ENCODE results near the gene CEBPG.
A peak's percentile ranks its signal among the peaks of the same experiment; 100 is the strongest.

The CEBPG gene

DNA sequence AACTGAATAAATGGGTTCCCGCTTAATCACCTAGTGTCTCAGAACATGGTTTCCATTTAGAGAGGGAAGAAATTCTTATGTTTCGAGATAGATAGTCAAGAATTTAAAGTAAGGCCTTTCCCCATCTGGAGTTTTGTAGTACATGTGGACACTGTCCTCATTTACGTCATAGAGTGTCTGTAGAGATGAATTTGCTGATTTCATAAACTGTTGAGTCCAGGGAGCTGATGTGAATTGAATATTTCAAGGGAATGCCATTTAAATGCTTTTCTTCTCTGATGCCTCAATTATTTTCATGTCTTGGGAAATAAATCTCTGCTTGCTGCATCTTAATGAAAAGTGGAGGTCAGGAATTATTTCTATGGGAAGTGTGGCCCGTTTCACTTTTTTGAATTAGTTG is 9.5 kb downstream of the CEBPG start:
- no peak for DNase-seq

DNA sequence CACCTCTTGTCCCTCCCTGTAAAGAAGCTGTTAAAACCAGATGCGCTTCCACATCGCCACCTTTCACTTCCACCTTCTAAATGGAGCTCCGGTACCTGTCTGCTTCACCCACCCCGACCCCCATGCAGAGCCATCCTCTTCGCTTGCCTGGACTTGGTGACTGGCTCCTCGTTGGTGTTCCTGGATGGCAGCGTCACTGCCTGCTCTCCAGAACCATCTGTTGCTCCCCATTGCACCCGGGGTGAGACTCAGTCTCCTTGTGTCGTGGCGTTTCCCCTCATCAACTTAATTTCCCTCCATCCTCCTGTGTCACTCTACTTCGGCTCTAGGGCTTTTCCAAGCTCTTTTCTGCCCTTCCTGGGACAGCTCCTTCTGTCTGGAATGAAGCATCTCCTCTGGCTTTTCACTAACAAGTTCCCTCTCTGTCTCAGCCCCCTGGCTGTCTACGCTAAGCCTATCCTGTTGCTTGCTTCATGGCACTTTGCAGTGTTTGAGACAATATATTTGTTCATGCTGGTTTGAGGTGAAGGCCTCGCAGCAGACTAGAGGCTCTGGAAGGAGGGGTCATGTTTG is 10.3 kb downstream of the CEBPG start:
- DNase-seq, result peak; percentile 33

DNA sequence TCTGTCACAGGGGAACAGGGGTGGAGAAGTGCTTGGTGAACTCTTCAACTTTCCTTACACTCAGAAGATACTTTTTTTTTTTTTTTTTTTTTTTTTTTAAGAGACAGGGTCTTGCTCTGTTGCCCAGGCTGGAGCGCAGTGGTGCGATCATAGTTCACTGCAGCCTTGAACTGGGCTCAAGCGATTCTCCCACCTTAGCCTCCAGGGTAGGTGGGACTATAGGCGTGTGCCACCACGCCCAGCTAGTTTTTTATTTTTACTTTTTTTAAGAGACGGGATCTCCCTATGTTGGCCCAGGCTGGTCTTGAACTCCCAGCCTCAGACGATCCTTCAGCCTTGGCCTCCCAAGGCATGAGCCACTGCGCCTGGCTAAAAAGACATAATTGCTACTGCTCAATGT is 11.5 kb downstream of the CEBPG start:
- DNase-seq, result no peak

DNA sequence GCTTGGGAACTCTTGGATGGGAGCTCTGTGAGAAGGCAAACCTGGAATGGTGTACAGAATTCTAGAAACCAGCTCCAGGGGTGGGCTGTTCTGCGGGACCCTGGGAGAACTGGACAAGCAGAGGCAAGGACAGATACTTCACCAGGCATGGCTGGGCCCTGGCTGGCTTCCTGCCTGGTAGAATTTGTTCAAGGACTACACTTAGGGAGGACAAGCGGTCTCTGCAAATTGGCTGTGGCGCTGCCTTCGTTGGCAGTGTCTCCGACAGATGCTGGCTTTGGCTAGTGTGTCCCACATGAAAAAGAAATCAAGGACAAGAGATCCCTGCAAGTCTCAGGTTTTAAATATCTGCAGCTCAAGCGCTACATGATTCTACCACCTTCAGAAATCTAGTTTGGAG is 12.4 kb downstream of the CEBPG start:
- DNase-seq, result peak; percentile 37

DNA sequence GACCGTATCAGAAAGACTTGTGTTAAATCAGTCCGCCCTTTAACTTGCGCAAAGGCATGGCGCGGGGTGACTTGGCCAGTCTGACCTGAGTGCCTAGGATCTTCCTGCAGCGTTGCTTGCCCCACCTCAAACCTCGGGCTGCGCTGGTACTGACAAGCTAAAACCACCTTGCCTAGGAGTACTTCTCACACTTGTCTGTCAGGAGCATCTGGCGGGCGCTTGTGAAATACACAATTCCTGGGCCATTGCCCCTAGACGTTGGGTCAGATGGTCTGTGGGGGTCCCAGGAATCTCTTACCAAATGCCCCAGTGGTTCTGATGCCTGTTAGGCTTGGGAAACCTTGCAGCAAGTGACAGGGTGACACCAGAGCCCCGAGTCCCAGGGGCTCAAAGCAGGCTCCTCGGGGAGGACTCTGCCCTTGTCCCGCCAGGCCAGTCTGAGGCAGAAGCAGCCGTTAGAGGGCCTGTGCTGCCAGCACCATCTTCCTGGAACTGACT is 12.9 kb downstream of the CEBPG start:
- peak; percentile 57 for DNase-seq

DNA sequence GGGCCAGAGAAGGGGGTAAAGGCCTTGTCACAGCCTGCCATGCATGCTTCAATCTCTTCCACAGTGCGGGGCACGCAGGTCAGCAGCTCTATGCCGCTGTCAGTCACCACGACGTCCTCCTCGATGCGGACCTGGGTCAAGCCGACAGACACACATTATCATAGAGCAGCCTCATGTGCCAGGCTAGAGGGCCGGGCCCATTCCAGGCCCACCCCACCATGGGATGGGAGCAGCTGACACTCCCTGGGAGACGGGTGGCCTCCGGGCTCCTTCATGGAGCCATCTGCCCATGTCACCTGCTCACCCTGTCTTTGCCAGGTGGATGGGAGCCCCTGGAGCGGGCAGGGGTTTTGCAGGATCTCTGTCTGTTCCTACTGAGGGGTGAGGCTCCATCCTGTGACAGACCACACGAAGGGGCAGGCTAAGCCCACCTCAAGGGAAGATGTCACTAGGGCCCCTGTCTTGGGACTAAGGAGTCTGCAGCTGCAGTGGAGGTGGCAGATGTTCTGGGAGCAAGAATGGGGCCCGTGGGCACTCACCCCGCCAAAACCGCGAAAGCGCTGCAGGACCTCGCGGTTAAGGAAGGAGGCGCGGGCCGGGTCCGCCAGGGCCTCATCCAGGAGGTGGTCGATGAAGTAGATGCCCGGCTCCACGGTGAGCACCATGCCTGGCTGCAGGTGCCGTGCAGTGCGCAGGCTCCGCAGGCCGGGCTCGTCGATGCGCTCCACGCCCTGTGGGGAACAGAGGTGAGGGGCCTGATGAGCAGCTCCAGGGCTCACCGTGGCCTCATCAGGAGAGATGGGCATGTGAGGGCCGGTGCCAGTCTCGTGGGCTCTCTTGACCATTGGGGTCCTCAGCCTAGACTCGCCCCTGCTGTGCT is 14.1 kb downstream of the CEBPG start:
- DNase-seq, result peak; percentile 61

DNA sequence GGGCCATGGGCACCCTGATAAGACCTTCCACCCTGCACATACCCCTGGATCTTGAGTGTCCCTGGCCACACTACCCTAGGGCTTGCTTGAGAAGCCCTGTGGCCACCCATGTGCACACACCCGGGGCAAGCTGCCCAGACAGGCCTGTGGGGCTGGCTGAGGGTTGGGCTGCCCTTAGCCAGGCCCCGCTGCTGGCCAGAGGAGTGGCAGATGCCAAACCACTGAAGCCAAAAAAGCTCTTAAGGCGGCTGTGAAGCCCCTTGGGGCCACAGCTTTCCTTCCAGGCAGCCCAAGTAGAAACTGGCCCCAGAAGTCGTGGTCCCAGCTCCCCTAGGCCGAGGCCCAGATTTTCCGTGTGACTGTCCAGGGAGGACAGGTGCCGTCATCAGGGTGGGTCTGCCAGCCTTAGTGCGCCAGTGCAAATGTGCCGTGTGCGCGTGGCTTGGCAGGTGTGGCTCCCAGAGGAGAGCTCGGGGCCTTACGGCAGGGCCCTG is 14.8 kb downstream of the CEBPG start:
- DNase-seq, result peak; percentile 55

DNA sequence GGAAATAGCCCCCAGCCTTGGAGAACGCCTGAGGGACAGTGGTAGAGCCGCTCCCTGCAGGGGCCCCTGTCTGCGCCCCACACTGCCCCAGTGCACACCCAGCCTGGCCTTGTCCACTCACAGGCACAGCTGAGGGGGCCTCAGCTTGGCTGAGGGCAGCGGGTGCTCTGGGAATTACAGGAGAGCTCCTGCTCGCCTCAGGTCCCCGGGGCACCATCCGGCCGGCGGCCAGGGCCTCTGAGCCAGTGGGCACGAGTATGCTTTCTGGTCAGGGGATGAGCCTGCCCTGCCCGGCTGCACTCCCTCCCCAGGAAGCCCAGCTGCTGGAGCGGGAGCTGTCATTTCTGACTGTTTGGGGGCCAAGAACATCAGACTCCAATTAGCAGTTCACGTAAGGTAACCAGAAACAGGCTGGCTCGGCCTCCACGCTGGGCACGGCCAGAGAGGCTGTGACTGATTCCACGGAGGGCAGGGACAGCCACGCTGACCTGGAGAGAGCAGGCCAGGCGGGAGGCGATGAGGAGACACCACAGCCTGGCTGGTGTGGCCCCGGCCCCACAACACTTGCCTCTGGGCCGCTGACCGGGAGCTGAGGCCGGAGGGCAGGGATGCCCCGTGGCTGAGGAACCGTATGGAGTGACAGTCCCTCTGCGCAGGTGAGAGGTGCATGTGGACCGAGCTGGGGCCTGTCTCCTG is 15.4 kb downstream of the CEBPG start:
- DNase-seq, result peak; percentile 57

DNA sequence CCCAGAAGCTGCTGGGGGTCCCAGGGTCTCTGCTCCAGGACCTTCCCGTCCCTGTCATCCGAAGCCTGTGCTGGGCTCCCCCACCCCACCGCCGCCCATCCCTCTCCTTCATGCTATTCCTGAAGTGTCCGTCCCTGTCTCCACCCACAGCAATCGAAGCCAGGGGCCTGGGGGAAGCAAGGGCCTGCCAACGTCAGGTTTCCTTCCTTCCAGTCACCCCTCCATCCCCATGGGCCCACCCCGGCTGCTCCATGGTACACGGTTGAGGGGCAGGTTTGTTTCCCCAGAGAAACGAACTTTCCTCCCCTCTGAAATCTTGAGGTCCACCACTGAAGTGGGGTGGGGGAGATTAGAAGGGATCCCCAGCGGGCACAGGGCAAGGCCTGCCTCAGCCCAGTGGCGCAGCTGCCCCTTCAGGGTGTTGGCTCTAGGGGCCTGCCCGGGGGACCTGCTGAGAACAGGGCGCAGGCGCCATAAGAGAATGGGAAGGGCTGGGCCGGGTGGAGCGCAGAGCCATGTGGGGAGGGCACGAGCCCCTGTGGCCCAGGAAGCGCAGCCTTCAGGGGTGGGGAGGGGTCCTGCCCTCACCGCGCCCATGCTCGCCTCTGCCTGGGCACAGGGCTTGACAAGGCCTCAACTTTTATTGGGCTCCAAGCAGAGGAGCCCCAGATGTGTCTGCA is 16.1 kb downstream of the CEBPG start:
- DNase-seq, result peak; percentile 51

DNA sequence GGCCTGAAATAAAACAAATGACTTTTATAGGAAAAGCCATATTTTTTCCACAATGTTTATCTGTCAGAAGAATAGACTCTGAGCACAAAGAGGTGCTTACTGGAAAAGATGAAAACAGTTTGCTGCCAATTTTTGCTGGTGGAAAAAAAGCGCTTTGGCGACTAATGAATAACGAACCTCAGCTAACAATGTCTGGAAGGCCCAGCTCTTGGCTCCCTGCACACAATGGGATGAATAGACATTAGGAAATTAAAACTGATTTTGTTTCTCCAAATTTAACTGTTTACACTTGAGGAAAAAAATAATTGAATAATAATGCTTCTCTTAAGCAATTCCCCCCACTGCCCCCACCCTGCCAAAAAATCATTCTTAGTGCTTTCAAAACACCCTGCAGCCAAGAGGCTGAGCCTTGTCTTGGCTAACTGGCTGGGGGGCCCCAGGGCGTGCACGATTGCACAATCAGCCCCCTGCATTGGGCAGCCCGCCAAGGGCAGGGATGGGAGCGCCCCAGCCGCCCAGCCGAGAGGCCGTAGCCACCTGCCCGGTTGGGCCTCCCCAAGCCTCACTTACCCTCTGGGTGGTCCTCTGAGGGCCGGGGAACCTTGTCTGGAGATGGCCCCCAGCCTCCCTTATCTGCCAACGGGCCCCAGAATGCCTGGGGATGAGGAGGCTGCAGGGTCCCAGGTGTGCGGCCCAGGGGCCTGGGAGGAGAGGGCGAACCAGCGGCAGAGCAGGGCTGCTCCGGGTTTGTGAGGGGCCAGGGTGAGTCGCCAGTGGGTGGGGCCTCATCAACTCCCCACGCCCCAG is 16.8 kb downstream of the CEBPG start:
- peak; percentile 58 for DNase-seq

DNA sequence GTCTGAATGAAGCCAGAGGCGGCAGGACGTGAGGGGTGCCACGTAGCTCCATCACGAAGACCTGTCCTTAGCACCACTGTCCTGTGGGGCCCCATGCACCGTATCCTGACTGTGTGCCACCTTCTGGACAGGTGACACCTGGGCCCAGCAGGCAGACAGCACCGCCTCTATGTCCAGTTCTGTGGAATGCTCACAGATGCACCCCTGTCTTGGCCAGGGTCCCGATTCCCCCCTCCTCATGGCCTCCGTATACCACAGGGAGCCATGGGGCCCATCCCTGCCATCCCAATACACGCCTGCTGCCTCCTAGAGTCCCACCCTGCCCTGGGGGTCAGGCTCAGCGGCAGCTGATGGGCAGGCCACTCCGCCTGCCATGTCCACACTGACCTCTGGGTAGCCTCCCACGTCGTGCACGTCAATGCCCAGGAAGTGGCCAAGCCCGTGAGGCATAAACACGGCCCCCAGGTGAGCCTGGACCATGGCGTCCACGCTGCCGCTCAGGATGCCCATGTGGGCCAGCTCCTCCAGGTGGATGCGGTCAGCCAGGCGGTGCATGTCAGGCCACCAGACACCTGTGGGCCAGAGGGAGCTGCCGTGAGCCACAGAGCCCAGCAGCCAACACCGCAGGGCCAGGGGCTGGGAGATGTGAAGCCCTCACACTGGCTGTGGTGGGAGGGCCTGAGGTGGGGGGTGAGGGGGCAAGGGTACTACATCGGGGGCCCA is 17.6 kb downstream of the CEBPG start:
- peak; percentile 58 for DNase-seq

DNA sequence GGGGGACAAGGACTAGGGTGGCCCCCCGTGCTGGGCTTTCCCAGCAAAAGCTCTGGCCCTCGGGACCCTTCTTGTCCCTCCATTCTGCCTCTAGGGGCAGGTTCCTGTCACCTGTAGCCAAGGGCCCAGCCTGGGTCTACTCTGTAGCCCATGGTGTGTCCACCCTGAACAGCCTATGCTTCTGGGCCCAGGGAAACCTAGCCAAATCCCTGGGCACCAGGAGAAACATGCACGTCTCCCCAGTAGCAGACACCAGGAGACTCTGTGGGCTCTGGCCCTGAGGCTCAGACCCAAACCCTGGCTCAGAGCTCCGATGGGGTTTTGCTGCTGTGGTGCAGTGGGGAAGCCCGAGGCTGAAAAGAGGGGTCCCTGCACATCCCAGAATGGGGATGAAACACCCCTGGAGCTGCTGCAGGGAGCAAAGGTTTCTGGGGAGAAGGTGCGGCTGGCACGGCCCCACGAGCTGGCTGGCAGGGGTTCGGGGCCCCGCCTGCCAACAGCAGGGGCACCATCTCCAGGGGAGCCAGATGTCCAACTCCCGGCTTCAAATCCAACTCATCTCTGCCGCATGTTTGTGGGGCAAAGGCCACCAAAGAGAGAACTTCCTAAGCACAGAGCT is 18.2 kb downstream of the CEBPG start:
- DNase-seq, result peak; percentile 60

DNA sequence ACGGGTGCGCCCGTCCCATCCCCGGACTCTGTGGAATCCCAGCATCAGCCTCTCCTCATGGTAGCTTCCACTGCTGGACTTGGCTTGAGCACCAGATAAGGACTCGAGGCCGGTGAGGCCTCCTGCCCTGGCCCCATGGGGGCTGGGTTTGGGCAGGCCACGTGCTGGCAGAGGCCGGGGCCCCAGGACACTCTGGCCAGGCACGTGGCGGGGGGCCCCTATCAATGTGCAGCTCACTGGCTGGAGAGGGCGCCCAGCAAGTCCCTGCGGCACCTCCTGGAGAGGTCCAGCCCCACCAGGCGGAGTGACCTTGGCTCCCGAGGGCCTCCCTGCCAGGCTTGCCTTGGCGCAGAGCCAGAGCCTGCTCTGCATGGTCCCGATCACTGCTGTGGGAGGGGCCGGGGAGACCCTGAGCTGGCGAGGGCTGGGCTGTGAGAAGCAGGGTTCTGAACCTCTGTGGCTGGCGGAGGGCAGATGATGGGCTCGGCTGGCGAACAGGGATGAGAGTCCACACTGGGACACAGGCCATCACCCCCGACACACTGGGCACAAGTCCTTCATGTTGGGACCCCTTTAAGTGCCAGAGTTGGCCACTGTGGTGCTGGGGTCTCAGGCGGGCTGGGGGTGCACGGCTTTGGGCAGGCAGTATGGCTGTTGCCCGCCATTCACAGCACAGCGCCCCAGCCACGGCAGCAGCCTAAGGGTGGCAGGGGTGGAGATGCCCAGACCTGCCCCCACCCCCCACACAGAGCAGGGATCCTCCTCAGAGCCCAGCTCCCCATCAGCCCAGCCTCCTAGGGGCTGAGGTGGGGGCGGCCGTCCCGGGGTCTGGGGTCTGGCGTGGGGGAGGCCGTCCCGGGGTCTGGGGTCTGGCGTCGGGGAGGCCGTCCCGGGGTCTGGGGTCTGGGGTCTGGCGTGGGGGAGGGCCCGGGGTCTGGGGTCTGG is 19.1 kb downstream of the CEBPG start:
- peak; percentile 43 for DNase-seq

DNA sequence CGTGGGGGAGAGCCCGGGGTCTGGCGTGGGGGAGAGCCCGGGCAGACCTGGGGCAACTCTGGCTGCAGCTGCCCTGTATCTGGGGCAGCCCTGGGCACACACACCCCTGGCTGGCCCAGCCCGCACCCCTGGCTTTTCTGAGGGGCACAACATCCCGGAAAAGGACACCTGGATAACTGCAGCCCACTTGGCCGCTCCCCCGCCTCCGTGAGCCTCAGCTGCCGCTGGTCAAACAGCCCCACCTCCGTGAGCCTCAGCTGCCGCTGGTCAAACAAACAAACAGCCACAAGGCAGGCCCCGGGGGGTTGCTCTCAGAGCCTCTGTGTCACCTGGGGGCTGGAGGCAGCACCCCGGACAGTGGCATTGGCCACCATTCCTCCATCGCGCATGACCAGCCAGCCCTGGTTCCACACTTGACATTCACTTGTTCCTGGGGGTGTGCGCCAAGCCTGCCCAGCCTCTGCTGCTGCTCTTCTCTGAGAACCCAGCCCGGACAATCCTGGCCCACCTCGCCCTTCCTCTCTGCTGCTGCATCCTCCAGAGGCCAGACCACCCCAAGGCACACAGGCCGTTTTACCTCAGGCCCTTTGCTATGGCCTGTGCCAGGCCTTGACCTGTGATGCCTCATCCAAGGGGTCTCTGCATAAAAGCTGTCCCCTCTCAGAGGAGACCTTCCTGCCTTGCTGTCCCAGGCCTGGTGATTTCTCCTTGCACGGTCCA is 19.9 kb downstream of the CEBPG start:
- DNase-seq, result no peak

DNA sequence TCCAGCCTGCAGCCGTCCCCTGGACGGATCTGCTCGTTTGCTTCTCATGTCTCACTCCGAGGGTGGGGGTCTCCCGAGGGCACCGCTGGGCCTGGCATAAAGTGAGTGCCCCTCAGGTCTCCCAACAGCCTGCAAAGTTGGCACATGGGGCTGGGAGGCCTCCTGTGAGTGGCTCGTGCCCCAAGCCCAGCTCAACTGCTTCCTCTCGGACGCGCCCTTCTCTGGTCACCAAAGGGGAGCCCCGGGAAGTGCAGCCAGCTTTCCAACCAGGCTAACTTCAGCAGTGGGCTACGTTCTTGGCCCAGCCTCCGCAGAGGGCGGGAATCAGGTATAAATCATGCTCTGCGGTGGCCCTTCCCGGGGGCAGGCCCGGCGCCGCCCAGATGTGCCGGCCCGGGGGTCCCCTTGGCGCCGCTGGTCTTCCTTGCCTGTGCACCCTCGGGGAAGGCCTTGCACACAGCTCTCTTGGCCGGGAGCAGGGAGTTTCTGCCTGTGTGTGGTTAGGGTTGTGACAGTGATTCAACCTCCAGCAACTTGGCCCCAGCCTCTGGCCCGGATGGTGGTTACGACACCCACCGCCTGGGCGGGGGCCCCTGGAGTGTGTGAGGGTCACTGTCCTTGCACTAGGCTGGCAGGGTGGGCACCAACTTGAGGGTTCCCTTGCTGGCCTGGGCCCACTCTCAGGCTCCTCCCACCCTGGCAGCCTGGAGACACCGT is 20.7 kb downstream of the CEBPG start:
- no peak for DNase-seq

DNA sequence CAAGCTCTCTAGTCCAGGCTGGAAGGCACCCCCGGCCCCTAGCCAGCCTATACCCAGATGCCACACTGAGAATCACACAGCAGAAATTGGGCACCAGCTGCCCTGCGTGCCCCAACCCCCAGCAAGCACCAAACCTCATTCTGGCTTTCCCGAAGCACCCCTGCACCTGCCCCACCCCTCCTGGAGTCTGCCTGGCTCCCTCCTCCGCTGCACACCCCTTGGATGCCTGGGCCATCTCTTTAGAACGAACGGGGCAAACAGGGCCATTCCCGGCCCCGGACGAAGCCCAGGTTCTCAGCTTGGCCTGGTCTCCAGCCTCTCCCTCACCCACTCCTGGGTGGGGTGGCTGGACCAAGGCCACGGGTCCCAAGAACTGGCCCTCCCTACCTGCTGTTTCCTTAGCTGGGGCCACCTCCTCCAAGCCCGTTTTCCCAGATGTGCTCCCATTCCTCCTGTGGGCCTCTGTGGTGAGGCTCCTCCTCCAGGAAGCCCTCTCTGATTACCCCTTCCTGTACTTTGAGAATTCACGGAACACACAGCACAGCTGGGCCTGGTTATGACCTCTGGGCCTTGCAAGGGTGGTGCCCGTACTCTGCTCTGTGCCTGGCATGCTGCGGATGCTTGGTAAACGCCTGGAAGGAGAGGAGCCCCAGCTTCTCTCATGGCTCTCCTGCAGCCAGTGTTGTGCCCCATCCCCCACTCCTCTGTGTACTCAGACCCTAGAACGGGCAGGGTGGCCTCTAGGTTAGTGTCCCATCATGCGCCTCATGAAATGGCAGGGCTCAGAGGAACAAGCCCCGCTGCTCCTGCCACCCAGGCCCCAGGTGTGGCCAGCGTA is 21.4 kb downstream of the CEBPG start:
- no peak for DNase-seq

Measured in activated effector memory CD4-positive, alpha-beta T cell treated with anti-CD3 and anti-CD28 coated beads, Interleukin-2, amount 50 U/mL, for 16 hours (primary cell).